GM21360 (cell line): ENCODE measurements around the gene TOX3.

ENCODE experiments used
- ATAC-seq: cut with Tn5 transposase; IDR thresholded peaks from one replicate; pipeline ENCODE4 v1.9.1; 2021; ENCODE audit warnings: mild to moderate bottlenecking, moderate library complexity; ENCODE audit not compliant: unreplicated experiment

The TOX3 gene

DNA sequence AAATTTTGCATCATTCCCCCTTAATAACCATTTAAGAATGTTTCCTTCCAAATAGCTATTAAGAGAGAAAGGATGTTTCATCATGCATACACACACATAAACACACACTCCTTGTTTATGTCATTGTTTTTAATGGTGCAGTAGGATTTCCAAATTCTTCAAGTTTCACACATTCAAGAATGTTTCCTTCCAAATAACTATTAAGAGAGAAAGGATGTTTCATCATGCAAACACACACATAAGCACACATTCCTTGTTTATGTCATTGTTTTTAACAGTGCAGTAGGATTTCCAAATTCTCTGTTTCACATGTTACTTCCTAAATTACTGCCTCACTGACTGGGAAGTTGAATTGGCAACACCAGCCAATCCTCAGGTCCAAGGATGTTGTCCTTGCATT lies 7.8 kb downstream of the TOX3 start:
- no peak for ATAC-seq

DNA sequence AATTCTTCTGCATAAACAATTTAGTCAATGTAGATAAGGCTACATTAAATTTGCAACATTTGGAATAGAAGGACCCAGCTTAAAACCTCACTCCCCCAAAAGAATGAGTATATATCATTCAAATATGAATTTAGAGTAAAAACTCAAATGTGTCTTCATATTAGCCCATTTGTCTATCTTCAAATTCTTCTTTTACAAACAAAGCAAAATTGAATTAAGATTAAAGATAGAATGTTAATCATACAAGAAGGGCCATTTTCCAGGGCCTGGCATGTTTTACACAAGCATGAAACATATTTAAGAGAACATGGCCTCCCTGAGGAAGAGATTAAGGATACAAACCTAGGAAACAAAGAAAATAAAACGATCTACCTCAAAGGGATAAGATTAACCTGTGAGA lies 8.4 kb downstream of the TOX3 start:
- no peak for ATAC-seq

DNA sequence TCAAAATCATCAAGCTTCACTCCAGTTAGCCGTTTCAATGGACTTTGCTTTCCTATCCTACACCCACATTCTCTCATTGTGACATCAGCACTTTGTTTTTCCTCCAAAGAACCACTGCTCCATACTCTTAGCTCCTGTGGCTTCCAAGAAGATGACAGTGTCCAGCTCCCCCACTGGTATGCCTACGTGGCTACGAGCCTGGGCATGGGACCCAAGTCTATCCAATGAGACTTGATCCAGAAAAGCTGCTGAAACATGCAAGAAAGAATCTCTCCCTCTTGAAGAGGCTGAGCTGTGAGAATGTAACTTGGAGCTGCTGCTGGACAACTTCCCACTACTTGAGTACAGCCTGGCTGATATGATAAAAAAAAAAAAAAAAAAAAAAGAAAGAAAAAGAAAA lies 9.4 kb downstream of the TOX3 start:
- ATAC-seq: no peak

DNA sequence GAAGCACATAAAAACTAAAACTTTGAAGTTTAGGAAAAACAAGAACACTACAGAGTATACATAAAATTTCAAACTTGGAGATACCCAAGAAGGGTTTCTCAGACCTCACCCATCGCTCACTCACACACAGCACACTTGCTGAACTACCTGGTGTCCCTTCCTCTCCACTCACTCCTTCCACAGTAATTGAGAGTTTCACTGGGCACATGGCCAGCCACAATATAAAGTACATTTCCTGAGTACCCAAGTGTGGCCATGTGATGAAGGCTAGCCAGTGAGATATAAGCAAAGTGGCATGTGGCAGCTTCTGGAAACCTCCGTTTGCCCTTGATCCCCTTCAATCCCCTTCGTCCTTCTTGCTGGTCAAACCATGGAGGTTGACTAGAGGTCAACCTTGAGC lies 11.9 kb downstream of the TOX3 start:
- ATAC-seq: no peak

DNA sequence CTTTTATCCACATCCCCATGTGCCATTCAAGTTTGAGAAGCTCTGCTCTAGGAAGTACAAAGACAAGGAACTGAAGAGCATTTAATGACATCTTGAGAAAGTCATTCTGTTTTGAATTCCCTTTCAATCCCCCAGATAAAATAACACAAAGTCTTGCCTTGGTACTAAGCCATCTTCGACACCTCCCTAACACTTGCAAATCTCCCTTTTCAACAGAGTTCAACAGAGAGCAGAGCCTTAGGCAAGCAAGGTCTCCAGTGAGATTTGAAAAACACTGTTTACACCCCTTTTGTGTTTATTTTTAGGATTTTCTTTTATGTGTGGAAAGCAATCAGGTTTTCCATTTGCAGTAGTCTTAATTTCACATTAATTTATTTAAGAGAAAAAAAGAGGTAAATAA lies 13.6 kb downstream of the TOX3 start:
- no peak for ATAC-seq

DNA sequence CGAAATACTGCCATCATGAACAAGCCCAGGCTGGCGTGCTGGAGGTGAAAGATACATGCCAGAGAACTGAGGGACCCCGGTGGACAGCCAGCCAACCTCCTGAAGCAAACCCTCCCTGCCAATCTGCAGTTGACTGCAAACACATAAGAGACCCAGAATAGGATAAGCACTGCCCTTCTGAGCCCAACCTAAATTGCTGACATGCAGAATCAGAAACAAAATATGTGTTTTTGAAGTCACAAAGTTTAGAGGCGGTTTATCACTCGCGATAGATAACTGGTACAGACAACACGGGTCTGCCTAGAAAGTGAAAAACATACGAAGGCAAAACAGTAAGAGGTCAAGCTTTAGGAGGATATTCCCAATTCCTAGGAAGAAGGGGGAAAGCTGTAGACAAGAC lies 14.6 kb downstream of the TOX3 start:
- ATAC-seq: no peak

DNA sequence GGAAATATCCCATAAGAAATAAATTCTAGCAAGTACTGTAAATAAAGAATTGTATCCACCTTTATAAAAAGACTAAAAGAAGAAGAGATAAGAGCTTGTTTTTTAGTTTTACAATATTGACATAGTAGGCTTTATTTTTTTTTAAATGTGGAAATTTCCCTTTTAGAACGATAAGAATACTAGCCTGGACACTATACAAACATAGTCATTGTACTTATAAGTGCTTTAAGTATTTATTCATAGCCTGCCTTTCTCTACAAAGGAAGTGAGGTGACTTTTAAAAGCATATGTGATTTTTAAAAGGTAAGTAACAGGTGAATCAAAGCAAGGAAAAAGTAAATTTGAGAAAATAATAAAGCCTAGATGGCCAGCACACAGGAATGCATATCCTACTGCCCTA lies 17.7 kb downstream of the TOX3 start:
- no peak for ATAC-seq

DNA sequence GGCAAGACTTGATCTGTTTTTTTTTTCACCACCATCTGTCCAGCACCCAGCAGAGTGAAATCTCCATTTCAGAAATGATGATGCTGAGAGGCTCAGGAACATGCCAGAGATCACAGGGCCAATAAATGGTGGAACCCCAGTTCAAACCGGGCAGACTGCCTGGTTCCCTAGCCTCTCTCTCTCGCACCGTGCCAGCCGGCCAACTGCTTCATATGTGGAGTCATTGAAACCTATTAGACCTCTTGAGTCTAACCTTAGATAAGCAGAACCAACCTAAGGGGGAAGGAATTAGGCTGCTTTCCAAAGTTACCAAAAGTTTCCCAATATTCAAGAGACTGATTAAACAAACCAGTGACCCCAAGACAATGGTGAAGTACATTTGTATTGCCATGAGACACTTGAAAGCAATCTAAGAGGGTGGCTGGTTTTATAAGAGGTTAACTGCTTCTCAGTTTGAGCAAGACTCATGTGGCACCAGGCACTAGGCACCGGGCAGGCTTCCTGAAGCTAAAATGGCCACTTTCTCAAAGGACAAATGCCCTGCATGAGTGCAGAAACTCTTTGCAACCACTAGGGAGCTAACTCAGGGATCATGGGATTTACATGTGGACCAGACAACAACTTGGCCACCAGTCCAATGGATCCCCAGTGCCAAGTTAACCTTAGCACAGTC lies 18.4 kb downstream of the TOX3 start:
- no peak for ATAC-seq

DNA sequence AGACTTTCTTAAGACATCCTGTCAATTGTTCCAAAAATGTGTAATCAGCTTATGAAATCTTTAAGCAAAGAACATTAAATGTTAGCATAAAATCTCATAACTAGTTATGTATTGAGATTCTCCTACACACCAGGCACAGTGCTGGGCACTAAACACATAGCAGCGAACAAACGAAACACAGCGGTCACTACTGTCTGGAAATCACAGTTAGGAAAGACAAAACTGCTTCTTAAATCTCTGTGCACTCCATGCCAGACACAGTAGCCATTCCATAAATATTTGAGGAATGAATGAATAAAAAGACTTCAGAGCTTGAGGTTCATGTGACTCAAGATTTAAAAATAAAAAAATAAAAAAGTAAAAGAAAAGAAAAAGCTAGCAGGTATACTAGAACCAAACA lies 20.1 kb downstream of the TOX3 start:
- no peak for ATAC-seq

DNA sequence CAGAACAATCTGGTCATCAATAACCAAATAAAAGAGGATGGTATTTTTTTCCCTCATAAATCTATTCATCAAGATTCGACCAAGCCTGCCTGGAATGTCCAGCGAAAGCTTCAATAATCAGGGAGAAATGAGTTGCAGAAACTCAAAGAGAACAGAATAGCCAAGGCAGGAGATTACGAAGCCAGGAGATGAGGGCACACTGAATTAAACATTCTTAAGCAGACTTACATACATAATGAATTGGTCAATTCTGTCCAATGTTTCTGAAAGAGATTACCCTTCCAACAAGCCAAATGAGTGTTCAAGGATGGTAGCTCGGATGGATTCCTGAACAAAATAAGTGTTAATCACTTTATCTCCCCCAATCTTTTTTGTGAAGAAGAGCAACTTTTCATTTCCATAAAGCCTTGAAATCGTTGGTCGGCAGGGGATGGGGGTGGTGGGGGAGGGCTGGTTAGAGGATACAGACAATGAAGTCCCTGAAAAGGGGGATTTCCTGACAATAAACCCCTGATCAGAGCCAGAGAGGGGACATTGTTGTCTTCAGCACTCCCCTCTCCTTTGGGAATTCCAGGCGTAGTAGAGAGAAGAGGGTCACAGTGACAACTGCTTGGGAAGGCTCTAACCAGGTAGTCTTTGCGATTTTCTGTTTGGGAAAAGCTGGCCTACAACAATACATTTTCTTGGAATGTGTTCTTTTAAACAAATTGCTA lies 20.7 kb downstream of the TOX3 start:
- no peak for ATAC-seq

DNA sequence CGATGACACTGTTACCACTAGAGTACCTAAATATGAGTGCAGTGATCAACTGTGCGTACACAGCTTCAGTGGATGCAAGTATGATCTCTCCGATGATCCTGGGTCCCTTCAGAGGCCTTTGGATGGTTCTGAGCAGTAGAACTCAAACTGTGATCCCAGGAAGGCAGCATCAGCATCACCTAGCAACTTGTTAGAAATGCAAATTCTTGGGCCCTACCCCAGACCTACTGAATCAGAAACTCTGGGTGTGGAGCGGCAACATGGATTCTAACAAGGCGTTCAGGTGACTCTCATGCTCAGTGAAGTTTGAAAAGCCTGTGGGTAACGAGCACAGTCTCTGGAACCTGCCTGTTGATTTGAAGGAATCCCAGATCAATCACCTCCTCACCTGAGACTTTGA lies 25.4 kb downstream of the TOX3 start:
- no peak for ATAC-seq

DNA sequence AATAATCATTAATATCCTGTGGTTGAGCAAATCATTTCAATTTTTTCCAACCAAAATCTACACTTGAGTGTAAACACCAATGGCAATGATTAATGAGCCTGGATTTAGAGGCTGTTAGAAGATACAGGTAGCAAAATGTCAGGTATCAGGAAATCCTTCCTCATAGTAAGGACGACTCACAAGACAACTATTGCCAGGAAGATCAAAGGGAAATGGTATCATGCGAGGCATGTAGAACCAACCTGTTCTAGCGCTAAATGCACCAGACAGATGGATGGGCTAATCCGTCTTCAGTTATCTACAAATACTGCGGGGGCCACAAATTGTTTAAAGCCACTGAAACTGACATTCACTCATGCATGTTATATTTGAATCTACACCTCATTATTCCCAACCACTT lies 28.1 kb downstream of the TOX3 start:
- ATAC-seq: no peak

DNA sequence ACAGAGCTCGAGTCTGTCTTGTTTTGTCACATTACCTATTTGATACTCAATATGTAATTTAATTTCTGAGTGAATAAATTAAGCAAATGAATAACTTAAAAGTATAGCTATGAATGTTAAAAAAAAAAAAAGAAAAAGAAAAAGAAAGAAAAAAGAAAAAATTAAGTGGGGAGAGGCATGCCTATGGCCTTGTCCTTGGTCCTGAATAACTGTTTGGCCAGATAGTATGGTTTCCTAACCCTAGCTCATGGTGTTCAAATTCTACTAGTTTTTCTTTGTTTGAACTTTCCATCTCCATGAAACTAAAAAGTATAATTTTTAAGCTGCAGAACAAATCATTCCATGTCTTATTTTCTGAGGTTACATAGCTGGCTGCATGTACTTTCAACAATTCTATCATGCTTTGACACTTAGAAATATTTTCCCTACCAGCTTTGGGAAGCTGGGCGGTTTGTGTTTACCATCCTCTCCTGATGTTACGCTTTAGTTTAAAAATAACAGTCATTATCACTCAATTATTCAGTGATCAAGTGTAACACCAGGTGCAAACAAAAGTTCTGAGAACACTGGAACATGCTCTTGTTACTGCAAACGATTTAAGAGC lies 31.8 kb downstream of the TOX3 start:
- ATAC-seq: no peak

DNA sequence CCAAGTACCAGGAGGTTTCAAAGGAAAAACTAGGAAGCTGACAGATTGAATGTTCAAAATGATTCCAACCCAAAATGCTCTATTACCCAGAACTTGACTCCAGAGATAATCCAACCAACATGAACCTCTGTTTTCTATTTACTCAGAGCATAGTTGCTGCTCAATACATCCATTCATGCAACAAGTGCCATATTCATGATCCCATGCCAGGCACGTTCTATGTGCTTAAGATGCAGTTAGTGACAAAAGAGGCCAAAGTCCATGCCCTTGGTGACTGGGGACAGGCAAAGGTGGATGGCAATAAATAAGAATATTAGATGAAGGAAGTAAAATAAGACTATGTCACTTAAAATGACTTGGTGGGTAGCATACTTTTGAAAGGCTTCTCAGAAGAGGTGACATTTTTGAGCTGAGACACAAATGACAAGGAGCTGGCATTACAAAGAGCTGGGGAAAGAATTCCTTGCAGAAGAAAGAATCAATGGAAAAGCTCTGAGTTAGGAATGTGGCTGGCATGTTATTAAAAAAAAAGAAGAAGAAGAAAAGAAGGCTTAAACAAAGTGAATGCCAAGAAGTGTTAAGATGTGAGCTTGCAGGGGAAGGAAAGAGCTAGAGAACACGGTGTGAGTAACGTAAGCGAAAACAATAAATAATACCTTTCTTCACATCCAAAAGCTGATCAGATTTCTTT lies 34.5 kb downstream of the TOX3 start:
- no peak for ATAC-seq

DNA sequence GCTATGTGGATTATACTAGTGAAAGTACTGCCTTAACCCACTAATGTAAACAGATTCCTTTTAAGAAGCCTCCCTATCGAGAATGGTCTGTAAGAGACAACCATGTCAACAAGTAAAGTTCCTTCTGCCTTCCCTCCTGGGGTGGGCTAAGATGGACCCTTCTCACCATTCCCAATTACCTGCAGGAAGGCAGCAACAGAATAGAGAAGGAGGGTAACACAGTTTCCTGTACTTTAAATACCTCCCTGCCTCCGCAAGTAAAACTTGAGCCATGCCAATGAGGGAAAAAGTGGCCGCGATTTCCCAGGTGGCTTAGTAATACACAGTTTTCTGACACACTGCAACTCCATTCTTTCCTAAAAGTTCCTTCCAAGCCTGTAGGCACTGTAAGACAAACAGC lies 45.2 kb downstream of the TOX3 start:
- ATAC-seq: no peak

DNA sequence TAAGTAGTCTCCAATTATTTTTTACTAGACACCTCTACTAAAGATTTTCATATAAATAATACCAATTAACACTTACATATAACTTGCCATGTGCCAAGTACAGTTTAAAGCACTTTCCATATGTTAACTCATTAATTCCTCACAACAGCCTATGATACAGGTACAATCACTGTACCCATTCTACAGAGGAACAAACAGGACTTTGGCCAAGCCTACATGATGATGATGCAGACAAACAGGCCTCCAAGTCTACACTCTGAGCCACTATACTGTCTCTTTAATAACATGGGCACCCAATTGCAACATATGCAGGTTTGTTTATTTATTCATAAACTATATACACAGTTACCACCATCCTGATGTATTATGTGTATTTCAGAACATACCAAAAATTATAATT lies 46.0 kb downstream of the TOX3 start:
- ATAC-seq: no peak

DNA sequence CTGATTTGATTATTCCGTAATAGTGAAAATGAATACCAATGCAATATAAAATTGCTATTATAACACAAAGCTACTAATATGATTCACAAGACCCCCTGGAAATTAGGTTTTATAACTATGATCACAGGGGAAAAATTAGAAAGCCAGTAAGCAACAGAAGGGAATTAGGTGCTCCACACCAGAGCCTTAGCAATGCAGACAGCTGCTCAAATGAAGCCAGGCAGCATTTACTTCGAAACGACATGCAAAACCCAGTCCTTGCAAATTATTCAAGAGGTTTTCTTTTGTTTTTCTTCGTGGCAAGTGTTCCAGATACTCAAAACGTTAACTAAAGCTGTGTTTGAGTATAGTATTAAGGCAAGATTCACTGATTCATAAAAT lies 47.9 kb downstream of the TOX3 start:
- ATAC-seq: no peak

DNA sequence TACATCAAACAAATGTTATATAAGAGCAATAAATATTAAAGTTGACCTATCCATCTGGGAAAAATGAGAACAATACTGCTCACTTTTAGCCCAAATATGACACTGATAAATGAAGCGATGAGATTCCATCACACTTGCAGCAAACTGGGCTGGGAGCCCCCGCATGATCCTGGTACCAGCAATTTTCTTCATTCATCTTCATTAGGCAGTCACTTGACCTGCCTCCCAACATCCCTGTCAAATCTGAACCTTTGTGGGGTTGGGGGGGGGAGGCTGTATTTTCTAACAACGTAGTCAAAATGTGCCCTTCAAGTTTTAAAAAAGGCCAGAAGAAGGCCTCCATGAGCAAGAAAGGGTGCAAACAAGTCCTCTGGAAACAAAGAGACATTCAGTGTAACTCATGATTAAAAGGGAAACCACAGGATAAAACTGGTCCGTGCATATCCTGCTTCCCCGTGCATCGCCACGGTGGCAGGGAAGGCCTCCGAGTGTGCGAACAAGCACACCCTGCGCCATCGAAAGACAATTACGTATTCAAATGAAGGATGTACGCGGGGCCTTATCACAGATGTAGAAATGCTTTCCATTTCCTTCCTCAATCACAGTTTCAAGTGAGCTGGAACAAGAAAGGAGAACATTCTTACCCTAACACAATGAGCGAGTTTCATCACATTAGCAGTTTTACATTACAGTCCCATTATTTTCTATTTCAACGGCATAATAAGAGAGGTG lies 48.4 kb downstream of the TOX3 start:
- ATAC-seq: no peak

DNA sequence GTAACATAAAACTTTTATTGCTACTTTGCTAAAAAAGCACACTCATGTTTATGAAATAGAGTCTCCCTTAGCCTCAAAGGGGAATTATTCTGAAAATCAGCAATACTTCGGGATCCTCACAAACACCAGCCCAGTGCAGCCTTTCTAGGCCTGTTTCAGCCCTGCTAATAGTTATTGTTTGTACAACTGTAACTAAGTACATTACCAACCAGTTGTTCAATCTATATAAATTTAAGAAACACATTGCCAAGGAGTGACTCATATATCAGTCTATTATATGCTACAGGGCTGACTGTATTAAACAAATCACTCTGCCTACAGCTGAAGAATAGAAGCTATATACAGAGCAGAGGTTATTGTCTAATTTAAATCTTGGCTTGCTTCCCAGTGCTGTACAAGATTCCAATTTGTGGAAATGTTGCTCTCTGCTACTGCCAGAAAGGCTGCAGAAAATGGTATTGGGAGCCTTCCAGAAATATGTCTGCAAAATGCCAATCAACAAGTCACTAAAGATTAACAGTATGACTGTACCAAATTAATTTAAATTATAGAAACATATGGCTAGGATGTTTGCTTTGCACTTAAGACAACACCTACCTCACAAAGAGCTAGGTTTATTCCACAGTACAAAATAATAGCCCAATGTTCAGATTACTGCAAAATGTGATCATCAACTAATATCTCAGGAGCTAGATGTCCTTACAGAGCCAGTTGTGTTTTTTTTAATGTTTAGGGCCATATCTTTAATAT lies 49.7 kb downstream of the TOX3 start:
- no peak for ATAC-seq

DNA sequence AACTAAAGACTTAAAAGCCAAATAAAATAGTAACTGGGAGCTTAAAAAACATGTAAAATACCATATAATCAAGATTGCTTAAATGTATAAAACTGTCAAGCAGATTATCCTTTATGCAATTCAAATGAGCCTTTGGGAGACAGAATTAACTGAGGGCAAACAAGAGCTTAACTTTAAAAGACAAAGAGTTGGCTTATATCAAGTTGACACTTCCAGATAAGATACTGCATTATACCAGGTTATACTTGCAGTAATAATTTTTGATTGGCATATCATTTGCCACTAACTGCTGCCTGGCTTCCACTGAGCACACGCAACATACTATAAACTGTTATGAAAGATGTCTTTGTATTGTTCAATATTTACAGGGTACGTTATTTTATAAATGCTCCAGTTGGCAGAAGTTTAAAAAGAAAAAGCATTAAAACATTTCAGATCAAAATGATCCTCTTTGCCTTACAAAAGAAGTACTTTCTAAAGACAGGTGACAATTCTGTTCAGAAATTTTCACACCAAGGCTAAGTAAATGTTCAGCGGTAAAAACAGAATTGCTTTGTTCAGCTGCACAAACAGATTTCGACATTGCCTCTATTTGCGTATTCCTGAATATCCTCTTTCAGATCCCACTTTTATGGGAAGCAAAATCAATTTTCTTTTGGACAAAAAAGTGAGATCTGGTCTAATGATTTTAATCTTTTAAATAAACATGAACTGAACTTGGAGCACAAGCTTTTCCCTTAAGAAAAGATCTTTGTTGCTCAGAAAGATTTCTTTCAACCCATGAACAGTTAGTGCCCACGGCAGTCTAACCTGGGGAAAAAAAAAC lies 50.7 kb downstream of the TOX3 start:
- ATAC-seq: no peak
